H9 (cell line): ENCODE measurements around the gene CMC4. TPM values are rescaled to one million over a fixed set of nuclear protein-coding genes. Genes with fewer than 3 reads are reported as not detected.

ENCODE experiments used
- DNase-seq: peaks from one replicate; pipeline ENCODE4 v3.0.0-alpha.2; 2017
- H2AFZ ChIP-seq: one replicate; pipeline ENCODE4 v1.6.1; 2013; ENCODE audit warnings: mild to moderate bottlenecking, low read length, control low read depth, moderate library complexity
- H2AK5ac ChIP-seq: 2 replicates; pipeline ENCODE4 v1.6.1; 2013; ENCODE audit warnings: low read length, control low read depth, mixed read lengths; ENCODE audit not compliant: insufficient read length
- H2BK120ac ChIP-seq: one replicate; pipeline ENCODE4 v1.6.1; 2013; ENCODE audit warnings: low read depth, mild to moderate bottlenecking, low read length, control low read depth, inconsistent platforms; ENCODE audit not compliant: poor library complexity, severe bottlenecking
- H2BK12ac ChIP-seq: 2 replicates; pipeline ENCODE4 v1.6.1; 2013; ENCODE audit warnings: low read length, control low read depth, mixed read lengths, low read depth; ENCODE audit not compliant: insufficient read length
- H2BK15ac ChIP-seq: 2 replicates; pipeline ENCODE4 v1.6.1; 2013; ENCODE audit warnings: low read depth, low read length, control low read depth
- H2BK20ac ChIP-seq: one replicate; pipeline ENCODE4 v1.6.1; 2013; ENCODE audit warnings: low read depth, mild to moderate bottlenecking, low read length, control low read depth, inconsistent platforms; ENCODE audit not compliant: poor library complexity, severe bottlenecking
- H2BK5ac ChIP-seq: 2 replicates; pipeline ENCODE4 v1.6.1; 2013; ENCODE audit warnings: low read length, control low read depth, mixed read lengths; ENCODE audit not compliant: insufficient read length
- H3K14ac ChIP-seq: 2 replicates; pipeline ENCODE4 v1.6.1; 2013; ENCODE audit warnings: low read length, control low read depth; ENCODE audit not compliant: insufficient read depth
- H3K18ac ChIP-seq: 2 replicates; pipeline ENCODE4 v1.6.1; 2013; ENCODE audit warnings: low read depth, mild to moderate bottlenecking, mixed read lengths, low read length, control low read depth; ENCODE audit not compliant: insufficient read length
- H3K23ac ChIP-seq: 2 replicates; pipeline ENCODE4 v1.6.1; 2013; ENCODE audit warnings: low read length, control low read depth, mixed read lengths, low read depth; ENCODE audit not compliant: insufficient read length
- H3K23me2 ChIP-seq: 2 replicates; pipeline ENCODE4 v1.6.1; 2013; ENCODE audit warnings: low read depth, mild to moderate bottlenecking, mixed read lengths, low read length, control low read depth; ENCODE audit not compliant: insufficient read length, poor library complexity, severe bottlenecking
- H3K27ac ChIP-seq: 2 replicates; pipeline ENCODE4 v1.5.1; 2013; ENCODE audit warnings: low read length, control low read depth, mixed read lengths, low read depth; ENCODE audit not compliant: insufficient read length
- H3K27me3 ChIP-seq: 2 replicates; pipeline ENCODE4 v1.6.1; 2013; ENCODE audit warnings: low read length, control low read depth, inconsistent platforms; ENCODE audit not compliant: insufficient read depth
- H3K4ac ChIP-seq: 2 replicates; pipeline ENCODE4 v1.6.1; 2013; ENCODE audit warnings: low read depth, mild to moderate bottlenecking, control low read depth, inconsistent platforms, low read length, moderate library complexity
- H3K4me1 ChIP-seq: 2 replicates; pipeline ENCODE4 v1.6.1; 2013; ENCODE audit warnings: low read length, control low read depth, inconsistent platforms; ENCODE audit not compliant: insufficient read depth
- H3K4me2 ChIP-seq: 2 replicates; pipeline ENCODE4 v1.6.1; 2013; ENCODE audit warnings: low read length, control low read depth, mixed read lengths; ENCODE audit not compliant: insufficient read length, insufficient read depth
- H3K56ac ChIP-seq: 2 replicates; pipeline ENCODE4 v1.6.1; 2013; ENCODE audit warnings: low read depth, mild to moderate bottlenecking, mixed read lengths, low read length, control low read depth; ENCODE audit not compliant: insufficient read length
- H3K79me1 ChIP-seq: 2 replicates; pipeline ENCODE4 v1.6.1; 2013; ENCODE audit warnings: low read depth, mild to moderate bottlenecking, moderate library complexity, low read length, control low read depth, inconsistent platforms; ENCODE audit not compliant: insufficient read depth, poor library complexity, severe bottlenecking
- H3K79me2 ChIP-seq: 2 replicates; pipeline ENCODE4 v1.6.1; 2013; ENCODE audit warnings: low read length, control low read depth, inconsistent platforms; ENCODE audit not compliant: insufficient read depth
- H3K9ac ChIP-seq: 2 replicates; pipeline ENCODE4 v1.6.1; 2013; ENCODE audit warnings: low read length, control low read depth, mixed read lengths; ENCODE audit not compliant: insufficient read length; ENCODE audit errors: extremely low read depth
- H3K9me3 ChIP-seq: one replicate; pipeline ENCODE4 v1.6.1; 2013; ENCODE audit warnings: low read depth, low read length, inconsistent platforms; ENCODE audit not compliant: control insufficient read depth
- H3T11ph ChIP-seq: one replicate; pipeline ENCODE4 v1.6.1; 2013; ENCODE audit warnings: mild to moderate bottlenecking, low read length, control low read depth, inconsistent platforms
- H4K20me1 ChIP-seq: one replicate; pipeline ENCODE4 v1.6.1; 2013; ENCODE audit not compliant: control insufficient read depth, insufficient read length, insufficient read depth
- H4K5ac ChIP-seq: 2 replicates; pipeline ENCODE4 v1.6.1; 2013; ENCODE audit warnings: low read depth, mild to moderate bottlenecking, mixed read lengths, low read length, control low read depth; ENCODE audit not compliant: insufficient read length
- H4K8ac ChIP-seq: replicated peaks from 2 replicates; pipeline ENCODE4 v1.6.1; 2013; ENCODE audit warnings: low read length, control low read depth, mixed read lengths, low read depth; ENCODE audit not compliant: insufficient read length
- H4K91ac ChIP-seq: 2 replicates; pipeline ENCODE4 v1.6.1; 2013; ENCODE audit warnings: low read depth, mild to moderate bottlenecking, moderate library complexity, mixed read lengths, low read length, control low read depth; ENCODE audit not compliant: insufficient read length
- H3K27ac Mint-ChIP-seq, 3 experiments: 2 replicates in 2 of 3; 3 replicates in 1 of 3; pipeline ENCODE4 v1.8.0; 2020 to 2021; ENCODE audit warnings: mixed read lengths in 3 of 3, mild to moderate bottlenecking in 1 of 3, moderate library complexity in 1 of 3
- H3K27me3 Mint-ChIP-seq: 2 replicates; pipeline ENCODE4 v1.8.0; 2021; ENCODE audit warnings: low read depth, mild to moderate bottlenecking, moderate library complexity, mixed read lengths
- H3K36me3 Mint-ChIP-seq, 3 experiments: 2 replicates in 2 of 3; 3 replicates in 1 of 3; pipeline ENCODE4 v1.8.0; 2020 to 2021; ENCODE audit warnings: low read depth in 3 of 3, mixed read lengths in 3 of 3; ENCODE audit not compliant: insufficient read depth in 1 of 3
- H3K4me1 Mint-ChIP-seq, 2 experiments: 2 replicates each; pipeline ENCODE4 v1.8.0; 2020; ENCODE audit warnings: mixed read lengths in 2 of 2
- H3K4me3 Mint-ChIP-seq, 2 experiments: 2 replicates in 1 of 2; 3 replicates in 1 of 2; pipeline ENCODE4 v1.8.0; 2020 to 2021; ENCODE audit warnings: mild to moderate bottlenecking in 2 of 2, mixed read lengths in 2 of 2, moderate library complexity in 1 of 2
- H3K9me3 Mint-ChIP-seq, 2 experiments: 2 replicates in 1 of 2; 3 replicates in 1 of 2; pipeline ENCODE4 v1.8.0; 2020; ENCODE audit warnings: mild to moderate bottlenecking in 2 of 2, mixed read lengths in 2 of 2, moderate library complexity in 1 of 2
- WGBS: extraction: QIAGEN DNeasy Blood & Tissue Kit; methylation state at CpG from one replicate; pipeline ENCODE4 v1.1.7; 2013; ENCODE audit warnings: missing lambda C conversion rate, low lambda C conversion rate, mixed read lengths; ENCODE audit not compliant: insufficient read length; ENCODE audit errors: extremely low coverage; 5-methylcytosine and 5-hydroxymethylcytosine counted together
- total RNA-seq: library from RNA; stranded (reverse); gene quantifications from 2 replicates; pipeline ENCODE4 v1.2.1, GENCODE V29; 2021
- TF ChIP-seq, protein P1 (sequence below): fragments of 200-600 bp; sonication (generic); conservative IDR thresholded peaks from 3 replicates; pipeline ENCODE4 v1.8.0; 2021; ENCODE audit warnings: antibody characterized with exemption, mild to moderate bottlenecking

Gene CMC4
- total RNA-seq, 1 experiment from 2014 or later = 6.2 TPM

DNA sequence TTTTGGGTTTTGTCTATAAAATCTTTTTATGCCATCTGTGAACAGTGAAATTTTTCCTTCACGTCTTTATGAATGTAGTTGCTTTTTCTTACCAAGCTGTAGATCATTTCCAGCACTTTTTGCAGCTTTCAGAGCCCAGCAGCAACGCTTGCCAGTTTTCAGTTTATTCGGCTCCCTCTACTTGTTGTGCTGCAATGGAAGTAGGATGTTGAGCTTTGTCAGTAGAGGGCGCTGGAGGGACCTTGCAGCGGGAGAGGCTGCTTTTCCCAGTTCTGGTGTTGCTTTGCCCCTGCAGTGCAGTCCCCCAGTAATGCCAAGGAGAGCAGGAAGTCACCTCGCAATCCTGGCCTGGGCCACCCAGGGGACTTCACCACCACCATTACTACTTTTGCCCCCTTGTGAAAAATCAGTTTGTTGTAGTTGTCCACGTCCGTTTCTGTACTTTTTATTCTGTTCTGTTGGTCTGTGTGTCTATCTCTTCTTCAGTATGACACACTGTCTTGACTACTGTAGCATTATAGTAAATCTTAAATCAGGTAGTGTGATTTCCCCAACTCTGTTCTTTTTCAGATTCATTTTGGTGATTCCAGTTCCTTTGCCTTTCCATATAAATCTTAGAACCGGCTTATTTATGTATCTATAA lies 21.8 kb downstream of the CMC4 start:
- peaks cover 2% of the 10 kb centered on the region; the same call in 1 of the 2 replicates for H3K27me3 Mint-ChIP-seq
- H3K27ac Mint-ChIP-seq = no peak overlapping the region
- no peaks in the 10 kb centered on the region for H3K27me3 ChIP-seq
- no peak overlapping the region for H2AK5ac ChIP-seq
- no peak overlapping the region for H4K8ac ChIP-seq
- no peak overlapping the region for H3T11ph ChIP-seq
- no peaks in the 10 kb centered on the region for H4K20me1 ChIP-seq
- H4K91ac ChIP-seq = no peak overlapping the region
- TF ChIP-seq, protein P1, sequence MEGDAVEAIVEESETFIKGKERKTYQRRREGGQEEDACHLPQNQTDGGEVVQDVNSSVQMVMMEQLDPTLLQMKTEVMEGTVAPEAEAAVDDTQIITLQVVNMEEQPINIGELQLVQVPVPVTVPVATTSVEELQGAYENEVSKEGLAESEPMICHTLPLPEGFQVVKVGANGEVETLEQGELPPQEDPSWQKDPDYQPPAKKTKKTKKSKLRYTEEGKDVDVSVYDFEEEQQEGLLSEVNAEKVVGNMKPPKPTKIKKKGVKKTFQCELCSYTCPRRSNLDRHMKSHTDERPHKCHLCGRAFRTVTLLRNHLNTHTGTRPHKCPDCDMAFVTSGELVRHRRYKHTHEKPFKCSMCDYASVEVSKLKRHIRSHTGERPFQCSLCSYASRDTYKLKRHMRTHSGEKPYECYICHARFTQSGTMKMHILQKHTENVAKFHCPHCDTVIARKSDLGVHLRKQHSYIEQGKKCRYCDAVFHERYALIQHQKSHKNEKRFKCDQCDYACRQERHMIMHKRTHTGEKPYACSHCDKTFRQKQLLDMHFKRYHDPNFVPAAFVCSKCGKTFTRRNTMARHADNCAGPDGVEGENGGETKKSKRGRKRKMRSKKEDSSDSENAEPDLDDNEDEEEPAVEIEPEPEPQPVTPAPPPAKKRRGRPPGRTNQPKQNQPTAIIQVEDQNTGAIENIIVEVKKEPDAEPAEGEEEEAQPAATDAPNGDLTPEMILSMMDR = peak; percentile 71
- H3K9ac ChIP-seq = no peak overlapping the region
- H3K14ac ChIP-seq = no peak overlapping the region
- H3K4me1 ChIP-seq = no peaks in the 10 kb centered on the region
- peaks cover 5 to 8% of the 10 kb centered on the region in 2 experiments; a peak in 2 of 4 replicates for H3K4me1 Mint-ChIP-seq
- peaks cover 69 to 79% of the 10 kb centered on the region in 2 experiments for H3K9me3 Mint-ChIP-seq
- H2BK12ac ChIP-seq = no peak overlapping the region
- peaks cover 8 to 26% (median 8%) of the 10 kb centered on the region in 3 experiments; a peak in 5 of 7 replicates for H3K36me3 Mint-ChIP-seq
- H2AFZ ChIP-seq = no peak overlapping the region
- no peaks in the 10 kb centered on the region for H3K79me1 ChIP-seq
- H3K27ac ChIP-seq = no peak overlapping the region
- no peak overlapping the region for H3K4me3 Mint-ChIP-seq
- no peak overlapping the region for H3K4me2 ChIP-seq
- peaks cover 28% of the 10 kb centered on the region for H3K9me3 ChIP-seq
- H3K23ac ChIP-seq = no peak overlapping the region
- DNase-seq = peak; percentile 74
- H3K4ac ChIP-seq = no peak overlapping the region
- H2BK120ac ChIP-seq = no peak overlapping the region
- H4K5ac ChIP-seq = no peak overlapping the region
- H3K56ac ChIP-seq = no peak overlapping the region
- H2BK5ac ChIP-seq = no peak overlapping the region
- H3K23me2 ChIP-seq = no peaks in the 10 kb centered on the region
- no CpG with 5 or more reads among the region's 9 CpGs for WGBS
- H3K18ac ChIP-seq = no peak overlapping the region
- H2BK20ac ChIP-seq = no peak overlapping the region
- no peak overlapping the region for H2BK15ac ChIP-seq
- H3K79me2 ChIP-seq = no peaks in the 10 kb centered on the region
